GM19395 (cell line): ENCODE measurements around the gene PRKAG3.
"Not testable (repeated sequence)": the region's sequence is repeated elsewhere in the genome, so short reads cannot be mapped to it uniquely, and the experiment has no call there.

Experiments
- ATAC-seq: cut with Tn5 transposase; IDR thresholded peaks from one replicate; pipeline ENCODE4 v1.9.1; 2021; ENCODE audit warnings: mild to moderate bottlenecking, moderate library complexity; ENCODE audit not compliant: unreplicated experiment

PRKAG3 gene

DNA sequence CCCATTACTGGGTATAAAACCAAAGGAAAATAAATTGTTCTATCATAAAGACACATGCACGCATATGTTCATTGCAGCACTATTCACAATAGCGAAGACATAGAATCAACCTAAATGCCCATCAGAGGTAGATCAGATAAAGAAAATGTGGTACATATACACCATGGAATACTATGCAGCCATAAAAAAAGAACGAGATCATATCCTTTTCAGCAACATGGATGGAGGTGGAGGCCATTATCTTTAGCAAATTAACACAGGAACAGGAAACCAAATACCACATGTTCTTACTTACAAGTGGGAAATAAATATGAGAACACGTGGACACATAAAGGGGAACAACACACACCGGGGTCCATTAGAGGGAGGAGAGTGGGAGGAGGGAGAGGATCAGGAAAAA lies 12.7 kb upstream of the PRKAG3 start:
- ATAC-seq, result not testable (repeated sequence)

DNA sequence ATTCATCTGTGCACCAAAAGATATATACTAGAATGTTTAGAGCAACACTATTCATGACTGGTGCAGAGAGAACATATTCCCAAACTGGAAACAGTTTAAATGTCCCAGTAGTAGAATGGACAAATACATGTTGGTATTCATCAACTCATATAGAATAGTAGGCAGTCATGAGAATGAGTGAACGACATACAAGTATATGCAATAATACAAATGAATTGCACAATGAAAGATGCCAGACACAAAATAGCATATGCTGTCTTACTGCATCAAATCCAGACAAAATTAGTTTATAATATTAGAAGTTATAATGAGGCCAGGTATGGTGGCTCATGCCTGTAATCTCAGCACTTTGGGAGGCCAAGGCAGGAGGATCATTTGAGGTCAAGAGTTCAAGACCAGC lies 8.3 kb upstream of the PRKAG3 start:
- ATAC-seq, result no peak

DNA sequence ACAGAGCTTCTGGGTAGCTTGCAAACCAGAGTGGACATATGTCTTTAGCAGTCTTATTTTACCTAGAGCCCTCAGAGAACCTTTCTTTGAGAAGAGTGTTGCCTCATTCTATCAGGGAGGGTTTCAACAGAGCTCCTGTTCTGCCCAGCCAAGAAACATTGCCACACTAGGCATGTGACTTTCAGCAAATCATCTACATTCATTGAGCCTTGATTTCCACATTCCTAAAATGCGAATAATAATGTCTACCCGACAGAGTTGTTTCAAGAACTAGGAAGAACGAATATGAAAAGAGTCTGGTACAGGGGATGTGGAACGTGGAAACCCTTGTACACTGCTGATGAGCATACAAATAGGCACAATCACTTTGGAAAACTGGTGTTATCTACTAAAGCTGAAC lies 7.8 kb upstream of the PRKAG3 start:
- no peak for ATAC-seq

DNA sequence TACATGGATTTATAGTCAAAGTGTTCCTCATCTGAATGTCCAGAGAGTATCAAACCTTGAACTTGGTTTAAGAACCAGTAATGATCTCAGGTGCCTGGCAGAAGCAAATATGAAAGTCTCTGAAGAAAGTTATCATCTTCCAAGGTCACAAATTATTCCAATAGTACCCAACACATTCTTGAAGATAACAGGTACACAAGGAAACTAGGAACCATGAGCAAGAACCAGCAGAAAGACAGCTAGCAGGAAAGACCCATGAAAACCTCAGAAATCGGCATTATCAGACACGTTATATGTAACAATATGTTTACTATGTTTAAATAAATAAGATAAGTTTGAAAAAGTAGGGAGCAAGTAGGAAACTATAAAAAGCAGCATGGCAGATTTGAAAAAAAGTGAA lies 5.9 kb upstream of the PRKAG3 start:
- no peak for ATAC-seq

DNA sequence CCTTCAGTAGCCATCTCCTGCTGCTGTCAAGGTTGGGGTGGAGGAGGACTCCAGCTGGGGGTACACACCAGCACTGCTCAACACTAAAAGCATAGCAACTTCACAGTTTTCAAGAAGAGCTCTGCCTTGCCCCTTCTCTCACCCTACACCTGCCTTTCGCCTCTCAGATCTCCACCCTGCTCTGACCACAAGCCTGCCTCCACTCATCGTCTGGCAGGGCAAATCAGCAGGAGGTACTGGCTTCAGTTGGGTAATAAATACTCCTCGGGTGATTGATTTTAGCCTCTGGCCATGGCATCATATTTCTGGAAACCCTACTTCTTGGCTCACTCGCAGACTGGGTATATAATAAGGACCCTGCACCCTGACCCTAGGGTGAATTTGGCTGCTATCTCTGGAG lies 3.1 kb upstream of the PRKAG3 start:
- no peak for ATAC-seq

DNA sequence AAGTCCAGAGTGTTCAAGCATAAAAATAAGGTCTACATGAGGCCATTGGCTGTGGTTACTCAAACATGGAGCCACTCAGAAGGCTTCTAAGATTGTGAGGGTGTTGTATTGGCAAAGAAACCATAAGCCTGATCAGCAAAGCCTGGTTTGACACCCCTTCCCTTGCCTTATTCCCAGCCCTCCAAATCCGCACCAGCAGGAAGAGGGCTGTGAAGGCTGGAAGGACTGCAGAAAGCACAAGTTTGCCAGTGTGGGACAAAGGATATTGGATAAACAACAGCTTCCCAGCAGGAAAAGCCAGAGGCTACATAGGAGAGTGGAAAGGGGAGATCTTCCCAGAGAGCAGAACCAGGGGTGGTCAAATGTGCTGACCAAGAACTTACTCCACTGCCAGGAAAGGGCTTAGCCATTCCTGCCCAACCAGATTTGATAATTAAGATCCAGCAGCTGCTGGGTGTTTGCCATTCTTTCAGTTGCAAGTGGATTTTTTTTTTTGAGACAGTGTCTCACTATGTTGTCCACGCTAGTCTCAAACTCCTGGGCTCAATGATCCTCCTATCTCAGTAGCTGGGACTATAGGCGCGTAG lies 1.5 kb upstream of the PRKAG3 start:
- no peak for ATAC-seq

DNA sequence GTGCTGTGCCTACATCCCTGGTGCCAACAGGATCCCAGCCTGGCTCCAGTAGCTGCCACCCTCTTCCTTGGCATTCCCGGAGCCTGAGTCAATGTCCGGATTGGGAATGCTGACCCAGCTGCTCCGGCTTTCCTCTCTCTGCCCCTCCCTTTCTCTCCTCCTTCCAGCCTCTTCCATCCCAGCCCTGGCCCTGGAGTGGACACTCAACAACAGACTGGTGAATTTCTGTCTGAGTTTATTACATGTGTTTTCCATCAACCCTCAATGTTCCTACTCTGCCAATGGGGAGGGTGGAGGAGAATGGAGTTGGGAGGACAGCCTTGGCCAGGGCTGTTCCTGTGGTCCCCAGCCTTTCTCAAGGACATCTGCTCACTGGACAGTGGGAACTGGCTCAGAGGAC lies 917 bp upstream of the PRKAG3 start:
- no peak for ATAC-seq

DNA sequence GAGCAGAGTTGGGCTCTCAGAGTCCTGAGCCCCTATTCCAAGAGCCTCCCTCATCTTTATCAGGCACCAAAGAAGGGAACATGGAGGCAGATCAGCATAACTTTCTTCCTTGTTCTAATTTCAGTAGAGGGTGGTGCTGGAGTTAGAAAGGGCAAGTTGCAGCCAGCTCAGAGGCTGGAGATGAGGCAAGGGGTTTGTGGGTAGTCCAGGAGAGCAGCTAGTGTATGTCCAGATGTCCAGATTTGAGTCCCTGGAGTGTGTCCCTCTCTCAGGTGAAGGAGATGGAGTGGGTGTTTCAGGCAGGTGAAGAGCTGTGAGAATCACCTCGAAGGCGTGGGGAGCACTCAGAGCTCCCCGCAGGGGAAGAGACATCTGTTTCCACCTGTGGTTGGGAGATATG lies 478 bp upstream of the PRKAG3 start:
- ATAC-seq, result no peak

DNA sequence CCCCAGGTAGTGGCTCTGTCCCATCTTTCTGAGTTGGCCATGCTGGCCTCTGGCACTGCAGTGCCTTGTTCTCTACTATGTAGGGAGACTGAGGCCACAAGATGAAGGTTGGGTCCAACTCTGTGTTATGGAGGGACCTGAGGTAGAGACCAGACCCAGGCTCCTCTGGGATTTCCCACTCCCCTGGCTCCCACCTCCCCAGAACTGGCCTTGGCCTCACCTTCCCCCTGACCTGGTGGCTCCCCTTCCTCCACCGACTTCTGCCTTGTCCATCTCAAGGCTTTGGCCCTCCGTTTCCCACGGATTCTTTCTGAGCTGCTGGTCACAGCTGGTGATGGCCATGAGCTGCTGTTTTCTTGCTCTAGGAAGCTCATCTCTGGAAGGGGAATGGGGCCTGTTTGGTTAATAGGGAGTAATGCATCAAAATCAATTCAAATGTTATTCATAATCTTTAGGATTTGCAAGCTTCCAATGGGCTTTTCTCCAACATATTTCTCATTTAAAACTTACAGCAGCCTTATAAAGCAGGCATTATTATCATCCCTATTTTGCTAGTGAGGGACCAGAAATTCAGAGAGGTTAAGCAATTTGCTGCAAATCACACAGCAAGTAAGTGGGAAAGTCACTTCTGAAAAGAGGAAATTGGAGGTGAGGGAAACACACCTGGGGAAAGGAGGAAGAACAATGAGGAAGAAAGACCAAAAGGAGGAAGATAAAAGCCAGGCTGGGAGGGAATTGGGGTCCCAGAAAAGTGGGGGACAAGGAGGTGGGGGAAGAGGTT lies 887 bp downstream of the PRKAG3 start:
- no peak for ATAC-seq

DNA sequence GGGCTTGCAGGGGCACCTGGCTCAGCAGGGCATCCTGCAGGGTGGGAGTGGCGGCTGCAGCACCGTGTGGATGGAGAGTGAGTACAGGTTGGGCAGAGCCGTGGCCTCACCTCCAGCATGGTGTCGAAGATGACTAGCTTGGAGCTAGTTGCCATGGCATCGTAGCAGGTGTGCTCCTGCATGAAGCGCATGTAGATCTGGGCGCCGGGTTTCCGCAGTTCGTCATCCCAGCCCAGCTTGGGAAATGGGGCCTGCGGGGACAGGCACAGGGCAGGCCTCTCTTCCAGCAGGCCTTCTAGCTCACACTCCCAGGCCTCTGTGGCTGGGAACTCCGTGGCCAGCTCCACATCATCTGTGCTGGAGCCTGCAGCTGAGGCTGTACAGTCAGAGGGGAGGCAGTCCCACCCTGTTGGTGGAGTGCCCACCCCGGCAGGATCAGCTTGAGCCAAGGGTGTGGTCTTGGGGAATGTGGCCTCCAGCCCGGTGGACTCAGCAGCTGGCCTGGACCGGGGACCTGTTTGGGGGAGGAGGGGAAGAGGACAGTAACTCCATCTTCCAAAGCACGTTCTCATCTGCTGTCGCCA lies 1.6 kb downstream of the PRKAG3 start:
- ATAC-seq, result no peak

DNA sequence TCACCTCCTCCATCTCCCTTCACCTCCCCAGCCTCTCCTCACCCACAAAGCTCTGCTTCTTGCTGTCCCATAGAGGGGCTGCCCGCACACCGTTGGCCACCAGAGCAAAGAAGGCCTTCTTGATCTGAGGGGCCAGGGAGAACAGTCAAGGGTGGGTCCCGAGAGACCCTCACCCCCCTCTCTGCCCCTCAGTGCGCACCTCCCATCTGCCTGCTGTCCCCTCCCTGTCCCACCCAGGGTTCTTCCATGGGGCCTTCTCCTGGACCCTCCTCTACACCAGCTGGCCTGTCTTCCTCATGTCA lies 3.2 kb downstream of the PRKAG3 start:
- no peak for ATAC-seq

DNA sequence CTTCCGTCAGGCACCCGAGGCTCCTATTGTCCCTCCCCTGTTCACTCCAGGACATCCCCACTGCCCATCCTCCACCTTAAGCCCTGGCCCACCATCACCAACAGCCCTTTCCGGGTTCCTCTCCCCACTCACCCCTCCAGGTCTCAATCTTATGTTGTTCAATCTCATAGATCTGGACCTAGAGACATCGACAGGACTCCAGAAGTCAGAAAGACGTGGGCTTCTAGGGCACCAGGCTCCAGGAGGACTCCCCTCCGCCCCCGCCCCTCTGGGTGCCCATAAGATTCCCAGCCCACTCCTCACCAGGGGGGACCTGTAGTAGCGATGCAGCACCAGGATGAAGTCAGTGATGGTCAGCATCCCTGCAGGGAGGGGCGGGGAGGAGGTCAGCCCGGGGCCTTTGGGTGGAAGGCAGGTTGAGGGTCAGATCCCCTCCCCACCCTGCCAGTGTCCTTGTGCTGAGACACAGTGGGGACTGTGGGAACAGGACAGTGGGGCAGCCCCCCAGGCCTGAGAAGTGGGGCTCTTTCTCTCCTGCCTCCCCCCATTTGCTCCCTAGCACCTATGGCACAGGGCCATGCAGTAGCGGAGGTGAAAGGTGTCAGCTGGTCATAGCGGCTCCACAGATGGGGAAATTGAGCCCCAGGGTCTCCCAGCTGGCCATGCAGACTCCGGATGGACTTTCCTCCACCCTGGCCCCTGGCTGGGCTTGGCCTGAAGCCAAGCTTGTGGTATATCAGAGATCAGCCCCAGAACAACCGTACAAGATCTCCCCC lies 3.7 kb downstream of the PRKAG3 start:
- ATAC-seq, result no peak

DNA sequence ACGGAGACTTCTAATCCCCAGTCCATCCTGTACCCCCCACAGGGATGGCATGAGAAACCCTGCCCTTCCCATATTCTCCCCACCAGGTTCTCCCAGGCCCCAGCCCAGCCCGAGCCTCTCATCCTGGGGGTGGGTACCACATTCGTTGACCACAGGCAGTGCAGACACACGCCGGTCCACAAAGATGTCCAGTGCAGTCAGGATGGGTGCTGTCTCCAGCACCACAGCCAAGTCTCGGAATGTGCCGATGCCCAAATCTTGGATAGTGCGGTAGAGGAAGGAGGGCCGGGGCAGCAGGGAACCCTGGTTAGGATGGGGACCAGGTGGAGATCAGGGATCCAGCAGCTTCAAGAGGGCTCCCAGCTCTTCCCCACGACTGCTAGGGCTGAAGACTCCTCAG lies 4.8 kb downstream of the PRKAG3 start:
- ATAC-seq, result no peak

DNA sequence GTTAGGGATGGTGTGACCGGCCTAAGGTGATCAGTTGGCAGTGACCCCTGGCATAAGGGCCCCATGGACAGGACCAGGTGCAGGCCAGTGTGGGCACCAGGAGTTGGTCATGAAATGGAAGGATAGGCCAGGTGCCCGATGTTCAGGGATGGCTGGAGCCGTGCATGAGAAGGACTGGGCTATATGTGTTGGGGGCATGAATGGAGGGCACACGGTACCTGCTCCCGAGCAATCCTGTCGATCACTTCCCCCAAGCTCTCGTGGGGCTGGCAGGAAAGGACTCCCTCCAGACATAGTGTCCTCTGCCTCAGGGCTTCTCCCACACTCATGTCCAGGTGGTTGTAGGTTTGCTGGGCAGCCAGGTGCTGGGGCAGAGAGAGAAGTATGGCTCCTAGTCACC lies 7.6 kb downstream of the PRKAG3 start:
- no peak for ATAC-seq

DNA sequence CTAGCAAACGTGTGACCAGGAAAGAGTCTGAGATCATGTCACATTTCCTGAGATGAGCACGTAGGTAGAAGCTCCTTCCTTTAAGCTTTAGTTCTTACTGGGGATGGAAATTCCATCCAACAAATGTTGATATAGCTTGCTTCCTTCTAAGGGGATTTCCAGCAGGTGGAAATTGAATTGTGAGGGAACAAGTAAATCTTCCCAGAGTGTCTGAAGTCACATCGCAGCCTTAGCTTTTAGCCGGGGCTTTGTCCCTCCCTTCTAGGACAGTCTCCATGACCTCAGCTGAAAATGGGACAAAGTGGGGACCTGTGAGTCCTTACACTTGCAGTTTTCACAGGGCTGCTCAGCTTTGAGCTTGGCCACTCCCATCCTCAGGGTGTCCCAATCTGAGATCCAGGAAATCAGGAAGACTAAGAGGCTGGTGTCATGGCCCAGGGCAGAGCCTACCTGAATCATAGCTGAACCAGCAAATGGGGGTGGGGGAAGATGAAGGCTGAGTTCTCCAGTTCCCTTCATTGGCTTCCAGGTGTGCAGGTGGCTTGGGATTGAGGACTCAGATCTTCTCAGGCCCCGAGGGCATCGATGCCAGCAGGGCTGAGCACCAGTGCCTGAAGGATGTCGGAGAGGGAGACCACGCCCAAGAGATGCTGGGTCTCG lies 8.3 kb downstream of the PRKAG3 start:
- no peak for ATAC-seq

DNA sequence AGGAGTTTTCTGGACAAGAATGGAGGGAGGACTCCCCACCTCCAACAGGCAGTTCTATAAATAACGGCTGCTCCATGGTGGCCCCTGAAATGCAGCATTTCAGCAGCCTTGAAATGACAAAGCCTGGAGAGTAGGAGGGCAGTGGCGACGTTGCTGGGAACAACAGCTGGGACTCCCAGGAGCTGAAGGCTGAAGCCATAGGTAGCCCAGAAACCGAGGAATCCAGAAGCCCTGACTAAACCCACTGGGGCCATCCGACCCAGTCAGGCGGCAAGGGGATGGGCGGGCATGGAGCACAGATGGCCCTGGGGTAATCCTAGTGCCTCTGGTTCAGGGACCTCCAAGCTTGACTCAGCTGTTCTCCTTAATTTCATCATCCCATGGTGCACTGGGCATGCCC lies 9.0 kb downstream of the PRKAG3 start:
- no peak for ATAC-seq

DNA sequence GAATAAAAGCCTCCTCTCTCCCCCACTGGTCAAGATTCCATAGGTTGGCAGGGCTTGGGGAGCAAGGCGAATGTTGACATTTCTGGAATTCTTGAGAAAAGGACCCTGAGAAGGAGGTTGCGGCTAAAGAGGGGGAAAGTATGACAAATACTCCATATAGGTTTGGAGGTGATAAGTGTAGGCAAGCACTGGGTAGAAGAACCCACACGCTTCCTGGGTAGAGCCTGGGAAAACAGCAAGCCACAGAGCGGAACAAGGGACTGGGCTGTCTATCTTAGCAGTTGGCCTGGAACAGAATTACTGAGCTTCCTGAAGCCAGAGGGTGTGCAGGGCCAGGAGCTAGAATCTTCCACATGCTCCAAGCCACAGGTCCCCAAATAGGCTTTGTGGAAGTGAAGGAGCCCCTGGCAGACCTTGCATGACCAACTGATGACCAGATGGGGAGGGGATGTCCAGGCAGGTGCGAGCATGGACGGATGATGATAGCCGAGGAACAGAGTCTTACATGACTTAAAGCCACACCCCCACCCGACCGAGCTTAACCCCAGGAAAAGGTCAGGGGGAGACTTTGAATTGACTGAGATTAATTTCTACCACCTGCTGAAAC lies 9.9 kb downstream of the PRKAG3 start:
- ATAC-seq, result no peak

DNA sequence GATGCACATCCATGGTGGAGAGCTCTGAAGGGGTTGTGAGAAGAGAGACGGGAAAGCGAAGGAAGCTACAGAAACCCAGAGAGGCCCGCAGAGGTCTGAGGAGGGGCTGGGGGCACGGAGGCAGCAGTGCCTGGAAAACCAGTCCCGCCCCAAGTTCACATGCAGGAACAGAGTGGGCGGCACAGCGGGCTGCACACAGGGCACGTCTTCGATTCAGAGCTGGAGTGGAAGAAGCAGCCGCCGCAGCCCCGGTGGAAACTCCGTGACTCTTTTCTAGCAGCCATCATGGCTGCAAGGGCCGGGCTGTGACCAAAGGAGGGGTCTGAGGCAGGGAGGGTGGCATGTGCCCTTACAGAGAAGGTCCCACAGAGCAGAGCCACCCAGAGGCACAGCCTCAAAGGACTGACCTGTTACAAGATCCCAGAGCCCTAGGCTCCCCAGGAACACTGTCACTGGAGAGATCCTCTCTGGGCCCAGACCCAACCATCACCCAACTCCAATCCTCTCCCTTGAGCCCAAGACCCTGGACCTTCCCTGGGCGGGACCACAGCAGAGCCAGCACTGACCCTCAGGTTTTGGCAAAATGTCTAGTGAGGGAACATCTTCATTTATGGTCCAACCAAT lies 10.7 kb downstream of the PRKAG3 start:
- ATAC-seq, result no peak

DNA sequence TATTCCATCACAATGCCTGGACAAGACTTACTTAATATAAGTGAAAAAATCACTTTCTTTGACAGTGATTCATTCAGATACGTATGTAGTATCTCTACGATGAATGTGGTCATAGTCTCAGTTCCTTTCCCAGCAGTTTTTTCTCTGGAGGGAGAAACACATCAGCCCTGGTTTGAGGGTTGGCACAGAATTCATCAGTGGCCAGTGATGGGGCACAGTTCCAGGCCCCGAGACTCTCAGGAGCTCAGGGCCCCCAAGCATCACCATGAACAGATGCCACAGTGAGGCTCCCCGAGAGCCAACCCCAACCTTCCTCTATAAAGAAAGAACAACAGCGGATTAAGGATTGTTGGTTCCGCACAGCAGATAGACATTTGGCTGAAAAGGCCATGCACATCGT lies 12.5 kb downstream of the PRKAG3 start:
- ATAC-seq, result no peak

DNA sequence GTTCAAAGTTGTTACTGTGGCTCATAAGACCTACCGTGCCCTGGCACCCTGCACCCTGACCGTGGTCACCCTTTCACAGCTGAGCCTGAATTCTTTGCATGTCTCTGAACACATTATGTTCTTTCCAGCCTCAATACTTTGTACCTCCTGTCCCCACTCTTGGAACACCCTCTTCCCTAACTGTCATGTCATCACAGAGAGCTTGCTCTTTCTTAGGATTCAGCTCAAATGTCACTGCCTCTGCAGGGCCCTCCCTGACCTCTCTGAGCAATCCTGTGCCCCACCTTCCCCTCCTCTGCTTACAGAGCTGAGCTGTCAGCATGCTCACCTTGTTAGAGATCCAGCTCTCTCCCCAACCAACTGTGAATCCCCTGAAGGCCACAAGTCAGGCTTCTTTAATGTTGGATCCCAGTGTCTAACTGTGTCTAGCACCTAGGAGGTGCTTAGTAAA lies 15.0 kb downstream of the PRKAG3 start:
- no peak for ATAC-seq

DNA sequence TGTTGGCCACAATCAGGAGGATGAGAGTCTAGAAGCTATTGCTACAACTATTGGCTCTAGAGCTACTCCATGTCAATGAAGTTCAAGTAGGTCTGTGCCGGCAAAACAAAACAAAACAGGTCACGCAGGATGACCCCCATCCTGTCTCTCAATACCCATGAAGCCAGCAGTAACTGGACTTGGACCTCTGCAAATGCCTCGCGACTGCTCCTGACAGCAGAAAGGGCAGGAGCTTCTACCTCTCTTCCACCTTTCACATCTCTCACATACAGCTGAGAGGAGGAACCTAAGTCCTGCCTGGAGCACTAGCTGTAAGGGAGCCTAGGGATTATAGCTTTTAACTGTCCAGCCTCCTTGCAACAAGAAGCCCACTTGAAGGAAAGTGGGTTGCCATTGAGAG lies 16.0 kb downstream of the PRKAG3 start:
- ATAC-seq, result no peak
